Measurements from ENCODE around the gene CEP72. TPM values are rescaled to one million over a fixed set of nuclear protein-coding genes. Genes with fewer than 3 reads are reported as not detected.
"Not testable (repeated sequence)": the region's sequence is repeated elsewhere in the genome, so short reads cannot be mapped to it uniquely, and the experiment has no call there.

Gene CEP72
- total RNA-seq, 1 donor from 2014 or later = 17.2 TPM

GRCh38 chr5:573976-574375 is 38.2 kb upstream of the CEP72 start:
- H3K9me3 ChIP-seq (ENCODE audit: low read depth) = peaks cover 7% of the 10 kb centered on the region
- no peaks in the 10 kb centered on the region for H4K20me1 ChIP-seq (ENCODE audit: low read depth)
- no peak overlapping the region for H3K4me3 ChIP-seq
- DNase-seq (ENCODE audit: low spot score) = no peak
- H3K27me3 Mint-ChIP-seq (ENCODE audit: insufficient read depth, low read depth) = peaks cover 16% of the 10 kb centered on the region
- no peak overlapping the region for H3K4me3 Mint-ChIP-seq
- H3K9ac ChIP-seq = no peak overlapping the region
- H3K79me2 ChIP-seq (ENCODE audit: low read depth) = no peaks in the 10 kb centered on the region
- H2AFZ ChIP-seq (replicated peaks) = no peak overlapping the region
- H3K4me1 Mint-ChIP-seq = no peaks in the 10 kb centered on the region
- peaks cover 2% of the 10 kb centered on the region for H3K4me1 ChIP-seq
- H3K36me3 ChIP-seq = no peaks in the 10 kb centered on the region
- H3K4me2 ChIP-seq = no peak overlapping the region
- peaks cover 14% of the 10 kb centered on the region for H3K27me3 ChIP-seq
- TF ChIP-seq EZH2 (IDR thresholded peaks at IDR 0.05) = no peak
- no peak for TF ChIP-seq EZH2phosphoT487 (IDR thresholded peaks at IDR 0.05)
- no peak for TF ChIP-seq CTCF (IDR thresholded peaks at IDR 0.05)
- no peaks in the 10 kb centered on the region for H3K36me3 Mint-ChIP-seq
- H3K27ac ChIP-seq = no peak overlapping the region
- peaks cover 14% of the 10 kb centered on the region for H3K9me3 Mint-ChIP-seq
- H3F3A ChIP-seq (ENCODE audit: low read depth) = no peaks in the 10 kb centered on the region
- H3K27ac Mint-ChIP-seq = no peak overlapping the region

GRCh38 chr5:574906-575305 is 37.2 kb upstream of the CEP72 start:
- Mint-ChIP-seq H3K27me3 (ENCODE audit: insufficient read depth, low read depth) (peaks cover 15% of the 10 kb centered on the region), H3K4me1 (no peaks in the 10 kb centered on the region), H3K4me3 (no peak overlapping the region), H3K27ac (no peak overlapping the region), H3K36me3 (no peaks in the 10 kb centered on the region), H3K9me3 (peaks cover 14% of the 10 kb centered on the region)
- Histone ChIP-seq H3K4me1 (peaks cover 2% of the 10 kb centered on the region), H3K4me3 (no peak overlapping the region), H3K79me2 (ENCODE audit: low read depth) (no peaks in the 10 kb centered on the region), H3K9me3 (ENCODE audit: low read depth) (peaks cover 7% of the 10 kb centered on the region), H3K9ac (no peak overlapping the region), H3K27me3 (peaks cover 15% of the 10 kb centered on the region), H3K27ac (no peak overlapping the region), H3K36me3 (no peaks in the 10 kb centered on the region), H4K20me1 (ENCODE audit: low read depth) (no peaks in the 10 kb centered on the region), H3F3A (ENCODE audit: low read depth) (no peaks in the 10 kb centered on the region), H2AFZ (replicated peaks) (no peak overlapping the region), H3K4me2 (no peak overlapping the region)
- TF ChIP-seq EZH2 (IDR thresholded peaks at IDR 0.05) = no peak
- TF ChIP-seq CTCF (IDR thresholded peaks at IDR 0.05) = no peak
- TF ChIP-seq EZH2phosphoT487 (IDR thresholded peaks at IDR 0.05) = no peak
- no peak for DNase-seq (ENCODE audit: low spot score)

GRCh38 chr5:575636-576035 is 36.5 kb upstream of the CEP72 start:
- peaks cover 19% of the 10 kb centered on the region for H3K27me3 Mint-ChIP-seq (ENCODE audit: insufficient read depth, low read depth)
- H3K4me3 ChIP-seq = no peak overlapping the region
- no peak overlapping the region for H2AFZ ChIP-seq (replicated peaks)
- TF ChIP-seq CTCF (IDR thresholded peaks at IDR 0.05) (no peak), EZH2phosphoT487 (IDR thresholded peaks at IDR 0.05) (no peak), EZH2 (IDR thresholded peaks at IDR 0.05) (no peak)
- no peak overlapping the region for H3K27ac ChIP-seq
- no peaks in the 10 kb centered on the region for H3F3A ChIP-seq (ENCODE audit: low read depth)
- DNase-seq (ENCODE audit: low spot score) = no peak
- H4K20me1 ChIP-seq (ENCODE audit: low read depth) = no peaks in the 10 kb centered on the region
- H3K27ac Mint-ChIP-seq = no peak overlapping the region
- H3K36me3 ChIP-seq = no peaks in the 10 kb centered on the region
- no peaks in the 10 kb centered on the region for H3K79me2 ChIP-seq (ENCODE audit: low read depth)
- H3K9me3 Mint-ChIP-seq = peaks cover 14% of the 10 kb centered on the region
- peaks cover 7% of the 10 kb centered on the region for H3K9me3 ChIP-seq (ENCODE audit: low read depth)
- no peak overlapping the region for H3K9ac ChIP-seq
- no peaks in the 10 kb centered on the region for H3K4me1 Mint-ChIP-seq
- H3K27me3 ChIP-seq = peaks cover 23% of the 10 kb centered on the region
- no peak overlapping the region for H3K4me2 ChIP-seq
- H3K4me3 Mint-ChIP-seq = no peak overlapping the region
- no peaks in the 10 kb centered on the region for H3K36me3 Mint-ChIP-seq
- peaks cover 2% of the 10 kb centered on the region for H3K4me1 ChIP-seq

GRCh38 chr5:577214-577613 is 34.9 kb upstream of the CEP72 start:
- not testable (repeated sequence) for H2AFZ ChIP-seq (replicated peaks); DNase-seq (ENCODE audit: low spot score); H3K27ac ChIP-seq; H3F3A ChIP-seq (ENCODE audit: low read depth); H3K9me3 ChIP-seq (ENCODE audit: low read depth); H3K4me1 ChIP-seq; H3K27ac Mint-ChIP-seq; H3K9ac ChIP-seq; H3K4me3 Mint-ChIP-seq; H3K4me1 Mint-ChIP-seq; H3K36me3 ChIP-seq; H3K79me2 ChIP-seq (ENCODE audit: low read depth); H3K4me2 ChIP-seq; H4K20me1 ChIP-seq (ENCODE audit: low read depth); H3K4me3 ChIP-seq; H3K36me3 Mint-ChIP-seq
- peaks cover 23% of the 10 kb centered on the region for H3K27me3 ChIP-seq
- H3K9me3 Mint-ChIP-seq = peaks cover 14% of the 10 kb centered on the region
- peaks cover 23% of the 10 kb centered on the region for H3K27me3 Mint-ChIP-seq (ENCODE audit: insufficient read depth, low read depth)
